Erythroblast (primary cell): ENCODE data around the gene PRKCD.

Source experiments
- GATA1 ChIP-seq: IDR thresholded peaks from 2 replicates; pipeline ENCODE4 v1.6.1; 2011; ENCODE audit warnings: low read depth, mild to moderate bottlenecking, control low read depth, low read length, moderate library complexity
- POLR2A ChIP-seq: IDR thresholded peaks from 2 replicates; pipeline ENCODE4 v1.6.1; 2011; ENCODE audit warnings: mild to moderate bottlenecking, low read length

GRCh38 chr3:53163444-53164387 is 2.7 kb downstream of the PRKCD start:
- TF ChIP-seq POLR2A, result no peak
- no peak for TF ChIP-seq GATA1
